Muscle of back (tissue), 11 donors: ENCODE results near the gene SLC25A22. TPM values are rescaled to one million over a fixed set of nuclear protein-coding genes. Genes with fewer than 3 reads are reported as not detected.

Experiments used
- DNase-seq, 3 donors: peaks; one replicate each; pipeline versions ENCODE4 v3.0.0 to v3.0.0-alpha.2; 2013
- polyA plus RNA-seq, 10 donors: library from polyadenylated mRNA; unstranded; fragments of 120-200 nt; gene quantifications; one replicate each; pipeline ENCODE4 v1.2.1, GENCODE V29; 2013; ENCODE audit not compliant: insufficient read length in 10 of 10

SLC25A22 gene
- polyA plus RNA-seq, 10 donors, result 9.0 to 16.8 (median 10.2) TPM

DNA sequence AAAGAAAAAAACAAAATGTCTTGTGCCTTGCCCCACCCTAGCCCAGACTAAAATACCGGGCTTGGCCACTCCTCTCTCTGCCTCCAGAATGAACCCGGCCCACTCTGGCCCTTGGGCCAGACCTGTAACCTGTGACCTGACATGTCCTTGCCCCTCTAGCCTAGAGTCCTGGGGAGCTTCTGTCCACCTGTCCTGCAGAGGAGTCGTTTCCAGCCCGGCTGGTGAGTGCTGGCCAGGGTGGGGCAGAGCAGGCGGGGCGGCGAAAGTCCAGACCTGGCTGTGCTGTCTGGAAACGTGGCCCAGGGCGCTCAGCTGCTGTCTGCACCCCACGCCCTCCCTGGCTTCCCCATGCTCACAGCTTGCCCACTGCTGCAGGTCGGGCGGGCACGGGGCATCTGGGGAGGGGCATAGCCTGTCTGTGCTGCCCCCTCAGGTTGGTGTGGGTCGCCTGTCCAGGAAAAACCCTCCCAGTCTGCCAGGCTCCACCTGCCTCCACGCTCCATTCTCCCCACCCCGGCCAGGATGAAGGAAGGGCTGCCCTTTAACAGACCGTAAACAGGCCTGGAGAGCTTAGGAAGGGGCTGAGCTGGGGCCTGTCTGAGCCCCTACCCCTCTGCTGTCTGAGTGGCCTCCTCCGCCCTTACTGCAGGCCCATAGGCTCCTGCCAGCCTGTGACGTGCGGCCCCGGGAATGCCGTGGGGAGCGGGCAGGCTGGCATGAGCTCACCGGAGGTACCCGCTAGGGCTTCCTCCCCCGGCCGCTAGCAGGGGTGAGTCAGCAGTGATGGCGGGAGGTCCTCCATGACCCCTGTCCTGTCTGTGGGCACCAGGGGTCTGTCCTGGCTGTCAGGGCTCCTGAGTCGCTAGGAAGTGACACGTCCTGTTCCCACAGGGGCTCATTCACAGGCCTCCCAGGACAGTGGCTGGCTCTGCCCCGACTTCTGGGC, 36.6 kb upstream of the SLC25A22 start:
- no peak for DNase-seq

- DNase-seq, result no peak
Observed at GRCh38 chr11:833849-834311, 35.8 kb upstream of the SLC25A22 start.

DNA sequence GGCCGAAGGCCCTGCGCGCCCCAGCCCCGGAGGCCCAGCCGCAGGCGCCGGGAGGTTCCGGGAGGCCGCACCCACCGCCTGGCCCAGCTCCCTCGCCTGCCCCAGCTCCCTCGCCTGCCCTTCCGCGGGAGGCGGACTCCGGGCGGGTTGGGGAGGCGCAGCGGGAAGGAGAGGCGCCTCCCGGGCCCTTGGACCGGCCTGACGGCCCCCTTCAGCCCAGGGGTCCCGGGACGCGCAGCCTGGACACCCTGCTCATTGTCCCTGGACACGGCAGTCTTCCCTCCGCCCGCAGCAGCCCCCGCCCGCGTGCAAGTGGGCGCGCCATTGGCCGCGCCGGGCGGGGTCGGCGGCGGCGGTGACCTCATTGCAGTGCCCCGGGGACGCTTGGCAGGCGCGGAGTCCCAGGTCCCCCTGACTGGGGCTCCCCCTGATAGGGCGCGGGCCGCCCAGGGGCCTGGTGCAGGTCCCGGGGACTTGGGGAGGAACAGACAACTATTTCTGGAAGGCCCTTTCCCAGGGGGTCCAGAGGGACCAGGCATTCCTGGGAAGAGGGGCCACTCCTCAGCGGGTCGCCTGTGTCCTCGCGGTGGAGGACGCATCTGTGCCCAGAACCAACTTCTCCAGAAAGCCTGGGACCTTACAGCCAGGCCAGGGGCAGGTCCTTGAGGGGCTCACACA, 35.2 kb upstream of the SLC25A22 start:
- peak in 1 of 3 donors; percentile 82 for DNase-seq

GRCh38 chr11:832529-833113, 34.5 kb upstream of the SLC25A22 start, which contains the start of gene CD151:
Gene CD151, plus strand, starts transcription at chr11:832952. Its CDS starts 3,118 bp downstream, at chr11:836070.
- peak in 1 of 3 donors; percentile 82 for DNase-seq

GRCh38 chr11:831961-832528, 34.0 kb upstream of the SLC25A22 start:
- no peak for DNase-seq

DNA sequence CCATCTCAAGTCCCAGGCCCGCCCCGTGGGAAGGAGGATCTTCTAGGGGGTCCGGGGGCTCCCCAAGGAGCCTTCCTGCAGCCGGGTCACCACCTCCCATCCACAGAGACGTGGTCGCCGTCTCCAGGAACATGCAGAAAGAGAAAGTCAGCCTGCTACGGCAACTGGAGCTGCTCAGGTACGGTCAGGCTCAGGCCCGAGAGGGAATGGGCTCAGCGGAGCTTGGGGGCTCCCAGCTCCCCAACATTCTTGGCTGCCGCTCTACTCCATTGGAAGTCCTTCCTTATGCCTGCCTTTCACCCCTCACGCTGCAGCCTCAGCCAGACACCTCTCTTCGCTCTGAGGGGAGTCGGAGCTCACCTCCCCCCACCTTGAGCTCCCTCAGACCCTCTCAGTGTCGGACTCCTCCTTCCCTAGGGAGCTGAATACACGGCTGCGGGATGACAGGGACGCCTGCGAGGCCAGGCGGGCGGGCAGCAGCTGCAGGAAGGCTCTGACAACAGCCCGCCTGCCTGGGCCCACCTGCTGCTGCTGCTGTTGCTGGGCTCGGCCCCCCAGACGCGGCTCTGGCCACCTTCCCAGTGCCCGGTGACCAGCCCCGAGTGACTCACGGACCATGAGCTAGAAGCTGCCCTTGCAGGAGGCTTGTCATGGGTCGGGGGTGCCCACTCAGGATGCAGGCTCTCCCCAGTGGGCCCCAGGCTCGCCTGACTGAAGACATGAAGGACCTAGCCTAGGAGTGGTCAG, 33.2 kb upstream of the SLC25A22 start:
- DNase-seq, result peak in 1 of 3 donors; percentile 71

DNA sequence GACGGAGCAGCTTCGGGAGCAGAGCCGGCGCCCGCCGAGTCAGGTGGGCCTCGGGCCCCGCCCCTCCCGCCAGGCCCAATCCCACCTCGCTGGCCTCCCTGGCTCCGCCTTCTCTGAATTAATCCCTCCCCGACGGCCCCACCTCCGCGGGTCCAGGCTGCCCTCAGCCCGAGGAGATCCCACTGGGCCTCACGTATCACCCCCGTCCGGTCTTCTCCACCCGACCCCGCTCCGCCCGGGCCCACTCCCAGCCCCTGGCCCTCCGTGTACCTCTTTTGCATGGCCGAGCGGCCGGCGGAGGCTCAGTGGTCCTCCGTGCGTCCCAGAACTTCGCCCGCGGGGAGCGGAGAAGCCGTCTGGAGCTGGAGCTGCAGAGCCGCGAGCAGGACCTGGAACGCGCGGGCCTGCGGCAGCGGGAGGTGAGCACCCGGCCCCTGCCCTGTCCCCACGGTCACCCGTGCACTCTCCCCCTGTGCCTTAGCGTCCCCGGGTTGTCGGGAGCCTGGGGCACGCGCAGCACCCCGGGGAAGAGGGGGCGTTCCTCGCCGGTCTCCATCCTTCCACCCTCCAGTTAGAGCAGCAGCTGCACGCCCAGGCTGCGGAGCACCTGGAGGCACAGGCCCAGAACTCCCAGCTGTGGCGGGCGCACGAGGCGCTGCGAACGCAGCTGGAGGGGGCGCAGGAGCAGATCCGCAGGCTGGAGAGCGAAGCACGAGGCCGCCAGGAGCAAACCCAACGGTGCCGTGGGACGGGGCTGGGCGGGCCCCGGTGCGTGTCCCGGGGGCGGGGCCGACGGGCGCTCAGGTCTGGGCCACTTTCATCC, 32.4 kb upstream of the SLC25A22 start:
- DNase-seq, result peak in 1 of 3 donors; percentile 85

GRCh38 chr11:829847-830294, 31.8 kb upstream of the SLC25A22 start:
- DNase-seq, result no peak

GRCh38 chr11:829176-829846, 31.2 kb upstream of the SLC25A22 start:
- peak in 1 of 3 donors; percentile 61 for DNase-seq

DNA sequence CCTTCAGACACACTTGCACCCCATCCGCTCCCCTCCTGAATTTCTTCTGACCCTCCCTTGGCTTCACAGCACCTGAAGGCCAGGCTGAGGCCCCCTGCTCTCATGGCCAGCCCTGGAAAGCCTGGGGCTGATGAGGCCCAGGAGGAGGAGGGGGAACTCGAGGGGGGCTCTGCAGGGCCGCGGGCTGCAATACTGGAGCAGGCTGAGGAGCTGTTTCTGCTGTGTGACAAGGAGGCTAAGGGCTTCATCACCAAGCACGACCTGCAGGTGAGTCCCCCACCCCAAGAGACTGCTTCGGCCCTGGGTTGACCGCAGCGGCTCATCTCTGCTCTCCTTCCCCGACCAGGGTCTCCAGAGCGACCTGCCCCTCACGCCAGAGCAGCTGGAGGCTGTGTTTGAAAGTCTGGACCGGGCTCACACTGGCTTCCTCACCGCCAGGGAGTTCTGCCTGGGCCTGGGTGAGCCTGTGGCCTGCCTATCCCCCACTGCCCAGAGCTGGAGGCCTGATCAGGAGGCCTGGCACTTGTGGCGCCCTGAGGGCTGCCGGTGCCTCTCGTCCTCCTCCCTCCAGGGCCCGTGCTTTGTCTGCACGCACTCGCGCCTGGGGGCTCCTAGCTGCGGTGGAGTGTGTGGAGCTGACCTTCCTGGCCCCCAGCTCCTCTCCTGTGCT, 30.6 kb upstream of the SLC25A22 start:
- DNase-seq, result peak in 1 of 3 donors; percentile 79

DNA sequence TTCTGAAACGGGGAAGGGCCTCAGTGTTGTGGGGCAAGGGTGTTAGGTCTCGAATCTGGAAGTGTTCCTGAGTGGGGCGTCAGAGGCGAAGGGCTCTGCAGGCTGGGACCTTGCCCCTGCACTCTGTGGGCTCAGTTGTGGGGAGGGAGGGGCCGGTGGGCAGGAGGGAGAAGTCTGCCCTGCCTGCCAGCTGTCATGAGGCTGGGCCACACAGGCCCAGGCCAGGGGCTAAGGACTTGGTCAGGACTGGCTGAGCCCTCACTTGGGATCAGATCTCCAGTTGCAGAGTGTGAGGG, 29.8 kb upstream of the SLC25A22 start, which contains the start of gene CRACR2B:
Gene CRACR2B (plus strand): TSS at position 23 of the 296 bp plus-strand sequence. CDS start 689 bp downstream, outside the sequence.
- no peak for DNase-seq

GRCh38 chr11:827146-827896, 29.2 kb upstream of the SLC25A22 start:
- DNase-seq, result peak in 1 of 3 donors; percentile 53

GRCh38 chr11:826836-827145, 28.7 kb upstream of the SLC25A22 start:
- DNase-seq, result no peak

- no peak for DNase-seq
Observed at GRCh38 chr11:826227-826621, 28.1 kb upstream of the SLC25A22 start.

DNA sequence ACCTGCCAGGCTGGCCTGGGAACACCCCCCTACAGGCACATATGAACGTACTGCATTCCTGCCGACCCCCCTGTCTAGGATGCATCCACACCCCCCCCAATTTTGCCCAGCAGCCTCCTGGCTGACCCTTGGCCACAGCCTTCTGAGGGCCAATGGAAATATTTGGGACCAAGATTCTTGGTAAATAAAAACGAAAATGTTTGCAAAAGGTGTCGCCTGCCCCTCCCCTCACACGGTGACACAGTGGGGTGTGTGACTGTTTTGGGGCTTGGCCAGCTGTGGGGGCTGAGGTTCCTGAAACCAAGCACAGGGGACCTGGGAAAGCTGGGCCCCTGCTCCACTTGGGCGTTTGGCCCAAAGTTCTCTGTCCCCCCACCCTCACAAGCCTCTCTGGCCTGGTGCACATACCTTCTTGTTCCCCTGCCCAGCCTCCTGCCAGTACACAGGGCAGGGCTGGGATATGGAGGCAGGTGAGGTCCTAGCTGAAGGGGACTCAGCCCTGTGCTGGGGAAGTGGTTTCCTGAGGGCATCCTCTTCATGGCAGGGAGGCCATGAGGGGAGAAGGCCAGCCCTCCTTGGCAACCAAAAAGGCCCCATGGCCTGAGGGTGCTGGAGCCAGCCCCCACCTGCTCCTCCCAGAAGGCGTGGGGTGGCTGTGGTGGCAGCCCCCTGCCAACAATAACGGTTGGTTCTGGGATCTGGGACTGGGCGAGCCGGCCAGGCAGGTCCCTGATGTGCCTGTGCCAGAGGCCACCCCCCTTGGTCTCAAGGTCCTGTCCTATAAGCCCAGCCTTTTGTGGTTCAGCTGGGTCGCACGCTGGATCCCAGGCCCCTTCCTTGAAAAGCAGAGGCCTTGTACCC, 27.5 kb upstream of the SLC25A22 start:
- DNase-seq, result no peak

DNA sequence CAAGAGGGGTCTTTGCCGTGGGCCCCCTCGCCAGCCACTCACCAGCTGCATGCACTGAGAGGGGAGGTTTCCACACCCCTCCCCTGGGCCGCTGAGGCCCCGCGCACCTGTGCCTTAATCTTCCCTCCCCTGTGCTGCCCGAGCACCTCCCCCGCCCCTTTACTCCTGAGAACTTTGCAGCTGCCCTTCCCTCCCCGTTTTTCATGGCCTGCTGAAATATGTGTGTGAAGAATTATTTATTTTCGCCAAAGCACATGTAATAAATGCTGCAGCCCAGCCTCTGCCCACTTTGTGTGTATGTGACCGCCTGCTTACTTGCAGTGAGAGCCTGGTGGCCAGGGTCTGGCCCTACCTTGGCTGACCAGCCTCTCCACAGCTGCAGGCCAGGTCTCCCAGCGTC, 26.9 kb upstream of the SLC25A22 start:
- DNase-seq, result no peak

GRCh38 chr11:824292-824880, 26.3 kb upstream of the SLC25A22 start:
- DNase-seq, result peak in 2 of 3 donors; percentile 72 to 80
